Chondrocyte (in vitro differentiated cells): ENCODE data around the gene ANKRD24. TPM values are rescaled to one million over a fixed set of nuclear protein-coding genes. Genes with fewer than 3 reads are reported as not detected.

Source experiments
- DNase-seq: peaks from one replicate; pipeline ENCODE4 v3.0.0; 2021; ENCODE audit warnings: mixed read lengths, low spot score
- H3K27ac Mint-ChIP-seq: one replicate; pipeline ENCODE4 v1.8.0; 2021; ENCODE audit warnings: mild to moderate bottlenecking, moderate library complexity, mixed read lengths; ENCODE audit not compliant: unreplicated experiment
- H3K27me3 Mint-ChIP-seq: 2 replicates; pipeline ENCODE4 v1.8.0; 2021; ENCODE audit warnings: low read depth, mixed read lengths
- H3K36me3 Mint-ChIP-seq: 2 replicates; pipeline ENCODE4 v1.8.0; 2021; ENCODE audit warnings: low read depth, mixed read lengths
- H3K4me1 Mint-ChIP-seq: 2 replicates; pipeline ENCODE4 v1.8.0; 2021; ENCODE audit warnings: low read depth, mild to moderate bottlenecking, mixed read lengths
- H3K4me3 Mint-ChIP-seq: one replicate; pipeline ENCODE4 v1.8.0; 2021; ENCODE audit warnings: mild to moderate bottlenecking, moderate library complexity, mixed read lengths; ENCODE audit not compliant: unreplicated experiment
- H3K9me3 Mint-ChIP-seq: 2 replicates; pipeline ENCODE4 v1.8.0; 2021; ENCODE audit warnings: low read depth, mixed read lengths
- CTCF ChIP-seq: fragments of 200-600 bp; sonication (generic); IDR thresholded peaks from 2 replicates; pipeline ENCODE4 v1.5.0; 2021; ENCODE audit warnings: antibody characterized with exemption, mild to moderate bottlenecking, moderate library complexity
- total RNA-seq: library from RNA; stranded (reverse); gene quantifications from 3 replicates; pipeline ENCODE4 v1.2.1, GENCODE V29; 2021

The ANKRD24 gene
- total RNA-seq, 1 donor from 2014 or later, result 0.47 TPM

GRCh38 chr19:4196009-4196408 is 13.5 kb downstream of the ANKRD24 start:
- H3K27ac Mint-ChIP-seq, result no peak overlapping the region
- H3K4me3 Mint-ChIP-seq, result no peak overlapping the region
- H3K36me3 Mint-ChIP-seq, result peaks cover 7% of the 10 kb centered on the region
- no peak for TF ChIP-seq CTCF
- H3K4me1 Mint-ChIP-seq, result peaks cover 14% of the 10 kb centered on the region
- peaks cover 61% of the 10 kb centered on the region for H3K27me3 Mint-ChIP-seq
- DNase-seq, result no peak
- no peaks in the 10 kb centered on the region for H3K9me3 Mint-ChIP-seq

DNA sequence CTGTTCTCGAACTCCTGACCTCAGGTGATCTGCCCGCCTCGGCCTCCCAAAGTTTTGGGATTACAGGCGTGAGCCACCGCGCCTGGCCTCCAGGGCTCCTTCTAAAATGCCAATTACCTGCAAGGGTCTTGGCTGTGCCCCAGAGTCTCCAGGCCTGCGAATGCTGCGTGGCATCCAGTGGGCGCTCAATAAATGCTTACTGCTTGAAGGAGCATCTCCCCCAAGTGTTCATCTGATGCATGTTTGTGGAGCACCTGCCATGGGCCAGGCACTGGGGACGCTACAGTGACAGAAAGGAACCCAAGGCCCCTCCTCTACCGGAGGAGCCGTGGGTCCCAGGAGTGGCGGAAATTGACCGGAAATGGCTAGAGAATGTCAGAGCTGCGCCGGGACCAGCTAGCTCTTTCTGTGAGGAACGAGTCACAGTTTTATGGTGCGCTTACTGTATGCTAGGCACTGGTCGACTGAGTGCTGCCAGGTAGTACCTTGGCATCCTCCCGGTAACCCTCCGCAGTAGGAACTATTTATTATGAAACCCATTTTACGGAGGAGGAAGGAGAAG is 14.2 kb downstream of the ANKRD24 start:
- no peak for TF ChIP-seq CTCF
- Mint-ChIP-seq H3K4me1 (peaks cover 14% of the 10 kb centered on the region), H3K9me3 (no peaks in the 10 kb centered on the region), H3K4me3 (no peak overlapping the region), H3K27me3 (peaks cover 66% of the 10 kb centered on the region), H3K36me3 (peaks cover 7% of the 10 kb centered on the region), H3K27ac (no peak overlapping the region)
- DNase-seq, result no peak

DNA sequence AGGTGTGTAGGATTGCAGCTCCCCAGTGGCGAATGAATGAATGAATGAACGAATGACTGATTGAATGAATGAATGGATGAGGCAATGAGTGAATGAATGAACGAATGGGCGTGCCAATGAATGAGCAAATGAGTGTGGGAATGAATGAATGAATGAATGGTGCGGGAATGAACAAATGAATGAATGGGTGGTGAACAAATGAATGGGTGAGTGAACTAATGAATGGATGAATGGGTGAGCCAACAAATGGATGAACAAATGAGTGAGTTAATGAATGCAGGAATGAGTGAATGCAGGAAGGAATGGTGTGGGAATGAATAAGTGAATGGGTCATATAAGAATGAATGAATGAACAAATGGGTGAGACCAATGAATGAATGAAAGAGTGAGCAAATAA is 14.7 kb downstream of the ANKRD24 start:
- no peak overlapping the region for H3K4me3 Mint-ChIP-seq
- H3K4me1 Mint-ChIP-seq, result peaks cover 14% of the 10 kb centered on the region
- H3K36me3 Mint-ChIP-seq, result peaks cover 7% of the 10 kb centered on the region
- no peaks in the 10 kb centered on the region for H3K9me3 Mint-ChIP-seq
- H3K27ac Mint-ChIP-seq, result no peak overlapping the region
- TF ChIP-seq CTCF, result no peak
- peaks cover 70% of the 10 kb centered on the region for H3K27me3 Mint-ChIP-seq
- no peak for DNase-seq

- Mint-ChIP-seq H3K27ac (no peak overlapping the region), H3K4me3 (no peak overlapping the region), H3K4me1 (peaks cover 14% of the 10 kb centered on the region), H3K27me3 (peaks cover 68% of the 10 kb centered on the region), H3K36me3 (peaks cover 7% of the 10 kb centered on the region), H3K9me3 (no peaks in the 10 kb centered on the region)
- TF ChIP-seq CTCF, result no peak
- DNase-seq, result no peak
These were observed 15.4 kb downstream of the ANKRD24 start for GRCh38 chr19:4197625-4198466.

DNA sequence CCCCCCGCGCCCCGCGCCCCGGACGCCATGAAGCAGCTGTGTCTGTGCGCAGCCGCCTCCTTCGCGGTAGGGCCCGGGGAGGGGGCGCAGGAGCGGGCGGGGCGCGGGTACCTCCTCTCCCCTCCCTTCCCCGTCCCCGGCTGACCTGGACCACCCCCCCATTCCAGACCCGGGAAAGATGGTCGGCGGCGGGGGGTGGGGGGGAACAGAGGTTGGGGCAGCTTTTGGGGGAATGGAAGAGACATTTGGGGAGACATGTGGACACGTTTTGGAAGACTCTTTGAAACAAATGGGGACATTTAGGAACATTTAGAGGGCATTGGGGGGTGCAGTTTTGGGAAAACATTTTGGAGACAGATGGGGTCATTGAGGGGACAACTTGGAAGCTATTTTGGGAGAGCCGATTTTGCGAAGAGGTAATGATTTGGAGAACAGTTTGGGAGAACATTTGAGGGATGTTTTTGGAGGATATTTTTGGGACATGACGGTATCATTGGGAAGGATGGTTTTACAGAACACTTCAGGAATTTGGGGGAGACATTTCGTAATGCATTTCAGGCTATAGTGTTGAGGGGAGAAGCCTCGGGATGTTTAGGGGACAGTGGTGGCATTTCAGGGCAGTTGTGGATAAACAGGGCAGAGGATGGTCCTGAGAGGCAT is 16.1 kb downstream of the ANKRD24 start:
- no peak overlapping the region for H3K4me3 Mint-ChIP-seq
- DNase-seq, result no peak
- peaks cover 63% of the 10 kb centered on the region for H3K27me3 Mint-ChIP-seq
- peaks cover 7% of the 10 kb centered on the region for H3K36me3 Mint-ChIP-seq
- H3K9me3 Mint-ChIP-seq, result no peaks in the 10 kb centered on the region
- no peak overlapping the region for H3K27ac Mint-ChIP-seq
- TF ChIP-seq CTCF, result no peak
- peaks cover 14% of the 10 kb centered on the region for H3K4me1 Mint-ChIP-seq
